ENCODE data around the gene ROR2.

DNA sequence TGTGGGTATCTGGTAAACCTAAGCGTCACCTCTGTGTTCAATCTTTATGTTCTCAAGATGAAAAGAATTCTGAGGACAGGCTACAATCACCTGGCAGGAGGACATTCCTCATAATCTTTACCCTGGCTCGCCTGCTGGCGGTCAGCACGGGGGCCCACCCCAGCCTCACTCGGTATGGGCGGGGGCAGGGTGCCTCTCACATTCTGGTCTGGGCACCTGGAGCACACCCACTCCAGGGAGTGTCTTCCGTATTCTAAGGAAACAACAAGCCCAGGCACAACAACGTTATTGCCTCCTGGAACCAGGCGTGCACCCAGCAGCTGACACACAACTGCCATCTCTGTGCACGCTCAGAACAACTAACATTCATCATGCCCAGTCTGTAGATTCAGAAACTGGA is 179.8 kb downstream of the ROR2 start:
- TF ChIP-seq CTCF (IDR thresholded peaks at IDR 0.05; ENCODE audit: insufficient read depth, low read length, poor library complexity, severe bottlenecking), result no peak
- no peak for TF ChIP-seq EZH2phosphoT487 (conservative IDR thresholded peaks at IDR 0.05; ENCODE audit: low read length)
